GM12872 (cell line): ENCODE data around the gene CASP4.

ENCODE experiments used
- TF ChIP-seq, protein P1 (sequence below): IDR thresholded peaks from 3 replicates; pipeline ENCODE4 v1.5.1; 2011; ENCODE audit warnings: low read depth, mild to moderate bottlenecking, low read length, moderate library complexity; ENCODE audit not compliant: insufficient read depth

CASP4 gene

DNA sequence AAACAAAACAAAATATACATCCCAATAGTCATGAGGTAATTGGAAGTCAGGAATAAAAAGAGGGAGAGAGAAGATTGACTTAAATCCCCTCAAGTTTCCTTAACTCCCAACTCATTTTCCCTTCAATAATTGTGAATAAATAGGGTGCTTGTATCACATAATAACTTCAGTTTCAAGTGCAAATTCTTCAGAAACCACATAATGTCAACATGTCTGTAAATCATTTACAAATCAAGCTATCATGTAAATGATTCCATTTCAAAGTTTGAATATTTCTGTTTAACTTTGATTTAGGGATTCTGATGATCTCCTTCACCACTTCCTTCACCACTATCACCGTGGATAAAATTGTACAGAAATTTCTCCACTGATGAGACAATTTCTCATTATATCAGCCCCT lies 31.3 kb upstream of the CASP4 start:
- TF ChIP-seq, protein P1, sequence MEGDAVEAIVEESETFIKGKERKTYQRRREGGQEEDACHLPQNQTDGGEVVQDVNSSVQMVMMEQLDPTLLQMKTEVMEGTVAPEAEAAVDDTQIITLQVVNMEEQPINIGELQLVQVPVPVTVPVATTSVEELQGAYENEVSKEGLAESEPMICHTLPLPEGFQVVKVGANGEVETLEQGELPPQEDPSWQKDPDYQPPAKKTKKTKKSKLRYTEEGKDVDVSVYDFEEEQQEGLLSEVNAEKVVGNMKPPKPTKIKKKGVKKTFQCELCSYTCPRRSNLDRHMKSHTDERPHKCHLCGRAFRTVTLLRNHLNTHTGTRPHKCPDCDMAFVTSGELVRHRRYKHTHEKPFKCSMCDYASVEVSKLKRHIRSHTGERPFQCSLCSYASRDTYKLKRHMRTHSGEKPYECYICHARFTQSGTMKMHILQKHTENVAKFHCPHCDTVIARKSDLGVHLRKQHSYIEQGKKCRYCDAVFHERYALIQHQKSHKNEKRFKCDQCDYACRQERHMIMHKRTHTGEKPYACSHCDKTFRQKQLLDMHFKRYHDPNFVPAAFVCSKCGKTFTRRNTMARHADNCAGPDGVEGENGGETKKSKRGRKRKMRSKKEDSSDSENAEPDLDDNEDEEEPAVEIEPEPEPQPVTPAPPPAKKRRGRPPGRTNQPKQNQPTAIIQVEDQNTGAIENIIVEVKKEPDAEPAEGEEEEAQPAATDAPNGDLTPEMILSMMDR = no peak

DNA sequence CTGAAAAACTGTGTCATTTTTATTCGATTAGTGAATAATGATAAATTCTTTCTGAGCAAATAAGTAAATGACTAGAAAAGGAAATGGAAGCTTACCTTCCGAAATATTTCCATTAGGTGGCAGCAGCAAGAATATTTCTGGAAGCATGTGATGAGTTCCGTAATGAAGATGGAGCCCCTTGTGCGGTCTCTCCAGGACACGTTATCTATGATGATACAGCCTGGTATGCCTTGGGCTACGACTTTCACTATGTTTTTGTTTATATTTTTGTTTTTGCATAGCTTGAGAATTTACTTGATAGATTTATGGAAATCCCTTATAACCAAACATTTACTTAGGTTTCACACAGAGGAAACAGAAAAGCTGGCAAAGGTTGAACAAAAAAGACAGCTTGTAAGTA lies 28.9 kb upstream of the CASP4 start:
- TF ChIP-seq, protein P1 = no peak

DNA sequence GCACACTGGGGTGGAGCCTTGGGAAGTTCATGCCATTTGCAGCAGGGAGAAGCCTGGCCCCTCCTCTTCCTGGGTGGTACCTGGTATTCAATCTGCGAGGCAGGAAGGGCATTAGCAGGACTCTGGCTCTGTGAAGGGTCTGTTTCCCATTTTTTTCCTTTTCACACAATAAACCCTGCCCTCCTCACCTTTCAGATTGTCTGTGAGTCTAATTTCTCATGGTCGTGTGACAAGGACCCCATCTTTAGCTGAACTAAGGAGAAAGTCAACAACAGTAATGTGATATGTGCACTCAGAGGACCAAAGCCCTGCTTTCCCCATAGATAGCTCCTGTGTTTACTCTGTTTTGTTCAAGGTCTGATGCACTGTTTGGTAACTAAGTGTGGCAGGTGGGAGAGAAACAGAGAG lies 26.6 kb upstream of the CASP4 start:
- TF ChIP-seq, protein P1 = no peak

- TF ChIP-seq, protein P1 = no peak
Measured at GRCh38 chr11:104992781-104993180, 24.4 kb upstream of the CASP4 start.

- TF ChIP-seq, protein P1 = no peak
Measured at GRCh38 chr11:104991994-104992393, 23.6 kb upstream of the CASP4 start.

DNA sequence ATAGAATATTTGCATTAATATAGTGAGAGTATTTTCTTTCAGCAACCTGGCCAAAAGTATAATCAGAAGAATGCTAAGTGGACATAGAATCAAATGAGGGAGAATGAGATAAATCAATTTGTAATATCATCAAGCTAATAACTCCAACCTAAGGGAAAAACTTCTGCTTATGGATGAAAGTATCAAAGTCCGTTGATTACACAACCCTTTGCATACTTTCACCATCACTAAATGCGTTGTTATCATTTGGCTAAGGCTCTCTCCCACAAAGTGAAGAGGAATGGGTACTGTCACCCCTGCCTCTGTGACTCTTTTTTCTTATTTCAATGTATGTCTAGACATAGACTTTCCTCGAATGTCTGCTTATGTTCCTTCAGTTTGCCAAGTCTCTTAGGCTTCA lies 16.4 kb upstream of the CASP4 start:
- TF ChIP-seq, protein P1 = no peak

GRCh38 chr11:104979839-104980238 lies 11.5 kb upstream of the CASP4 start:
- TF ChIP-seq, protein P1 = no peak

DNA sequence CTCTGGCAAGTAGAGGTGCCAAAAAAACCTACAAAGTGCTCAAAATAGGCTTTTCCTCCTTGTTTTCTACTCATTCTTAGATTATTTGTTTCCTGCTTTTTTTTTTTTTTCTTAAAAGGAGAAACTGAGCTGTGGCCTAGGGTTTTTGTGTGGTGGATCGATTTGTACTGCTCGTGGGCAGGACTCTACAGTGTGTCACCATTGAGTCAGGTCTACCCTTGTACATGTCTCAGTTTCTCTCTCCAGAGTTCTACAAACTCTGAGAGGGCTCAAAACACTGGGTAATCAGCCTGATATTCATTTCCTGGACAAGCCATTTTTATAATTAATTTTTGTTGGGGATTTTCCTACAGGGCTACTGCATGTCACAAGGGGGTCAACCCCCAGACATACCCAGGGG lies 5.2 kb upstream of the CASP4 start:
- TF ChIP-seq, protein P1 = no peak
